ENCODE measurements around the gene RPL26. TPM values are rescaled to one million over a fixed set of nuclear protein-coding genes. Genes with fewer than 3 reads are reported as not detected.
A peak's percentile ranks its signal among the peaks of the same experiment; 100 is the strongest.

RPL26 gene
- total and polyA plus RNA-seq, 7 experiments from 2014 or later = 1,965 to 3,298 (median 2,350) TPM

GRCh38 chr17:8410883-8411238, 27.9 kb upstream of the RPL26 start:
- POLR2A ChIA-PET = interaction anchor here (0.6 to 2.2 kb wide), 2 partner anchors 26 to 335 kb away, joined by 3 to 7 read pairs; no protein-coding TSS in a partner anchor
- Mint-ChIP-seq H3K9me3 (peaks cover 0 to 3% (median 0%) of the 10 kb centered on the region in 11 donors), H3K27ac (no peak overlapping the region), H3K27me3 (peaks cover 0 to 38% (median 6%) of the 10 kb centered on the region in 5 donors), H3K36me3 (no peaks in the 10 kb centered on the region), H3K4me1 (peaks cover 9 to 26% (median 15%) of the 10 kb centered on the region in 7 donors), H3K4me3 (no peak overlapping the region)
- H3K27me3 ChIP-seq (ENCODE audit: control insufficient read depth in 2 of 2, insufficient read depth in 2 of 2, low read length in 2 of 2) = no peaks in the 10 kb centered on the region
- no peak overlapping the region for H3K4me3 ChIP-seq (ENCODE audit: low read length)
- no peaks in the 10 kb centered on the region for H3K36me3 ChIP-seq (ENCODE audit: control insufficient read depth in 2 of 3, insufficient read depth in 3 of 3, low read length in 3 of 3)
- CTCF ChIA-PET = interaction anchor here (0.8 to 1.9 kb wide), 4 partner anchors 35 to 374 kb away, joined by 3 to 19 read pairs (median 5); partner anchors contain the start of gene KRABD2
- DNase-seq (no peak), ATAC-seq (no peak)
- no peak overlapping the region for H3K27ac ChIP-seq (ENCODE audit: low read depth, low read length)
- peaks cover 0 to 3% of the 10 kb centered on the region in 2 donors for H3K4me1 ChIP-seq (ENCODE audit: control insufficient read depth in 2 of 2, insufficient read depth in 2 of 2, low read length in 2 of 2)
- H3K9me3 ChIP-seq (ENCODE audit: control insufficient read depth in 2 of 3, low read length in 3 of 3) = no peaks in the 10 kb centered on the region
- intact Hi-C loops (cut with micrococcal nuclease) = loop anchor here (1.0 to 5.0 kb wide), 5 partner anchors 24 to 586 kb away; partner anchors contain the start of genes NDEL1 (in 1 of the 2) and RPL26 (in 1 of the 2)

- H3K4me1 ChIP-seq (ENCODE audit: control insufficient read depth in 2 of 2, insufficient read depth in 2 of 2, low read length in 2 of 2) = peaks cover 0 to 3% of the 10 kb centered on the region in 2 donors
- intact Hi-C loops (cut with micrococcal nuclease) = loop anchor here (1.0 to 5.0 kb wide), 5 partner anchors 25 to 587 kb away; partner anchors contain the start of genes NDEL1 (in 1 of the 2) and RPL26 (in 1 of the 2)
- Mint-ChIP-seq H3K36me3 (no peaks in the 10 kb centered on the region), H3K27me3 (peaks cover 0 to 37% (median 8%) of the 10 kb centered on the region in 5 donors), H3K9me3 (peaks cover 0 to 3% (median 0%) of the 10 kb centered on the region in 11 donors), H3K27ac (no peak overlapping the region), H3K4me3 (peak overlapping the region in 1 of 10 donors; percentile 48), H3K4me1 (peaks cover 9 to 26% (median 15%) of the 10 kb centered on the region in 7 donors)
- no peaks in the 10 kb centered on the region for H3K9me3 ChIP-seq (ENCODE audit: control insufficient read depth in 2 of 3, low read length in 3 of 3)
- no peaks in the 10 kb centered on the region for H3K27me3 ChIP-seq (ENCODE audit: control insufficient read depth in 2 of 2, insufficient read depth in 2 of 2, low read length in 2 of 2)
- H3K27ac ChIP-seq (ENCODE audit: low read depth, low read length) = no peak overlapping the region
- CTCF ChIA-PET = interaction anchor here (0.8 to 1.9 kb wide), 9 partner anchors 25 to 585 kb away, joined by 3 to 19 read pairs (median 3); partner anchors contain the start of genes KRABD2 and NDEL1
- POLR2A ChIA-PET = interaction anchor here (0.6 to 2.2 kb wide), 2 partner anchors 26 to 336 kb away, joined by 3 to 7 read pairs; no protein-coding TSS in a partner anchor
- ATAC-seq (peak; percentile 84), DNase-seq (peak; percentile 56 to 81 (median 70))
- H3K4me3 ChIP-seq (ENCODE audit: low read length) = no peak overlapping the region
- no peaks in the 10 kb centered on the region for H3K36me3 ChIP-seq (ENCODE audit: control insufficient read depth in 2 of 3, insufficient read depth in 3 of 3, low read length in 3 of 3)
Observed at GRCh38 chr17:8409966-8410882, 27.2 kb upstream of the RPL26 start.

- ChIA-PET POLR2A (no interaction called here), CTCF (no interaction called here)
- no peak for ATAC-seq
- H3K27ac Mint-ChIP-seq = no peak overlapping the region
- intact Hi-C loops (cut with micrococcal nuclease) = no loop called here
- no peaks in the 10 kb centered on the region for H3K9me3 ChIP-seq (ENCODE audit: control insufficient read depth in 2 of 3, low read length in 3 of 3)
- H3K4me3 ChIP-seq (ENCODE audit: low read length) = no peak overlapping the region
- H3K27ac ChIP-seq (ENCODE audit: low read depth, low read length) = no peak overlapping the region
- H3K36me3 ChIP-seq (ENCODE audit: control insufficient read depth in 2 of 3, insufficient read depth in 3 of 3, low read length in 3 of 3) = no peaks in the 10 kb centered on the region
- H3K4me3 Mint-ChIP-seq = no peak overlapping the region
- H3K9me3 Mint-ChIP-seq = peaks cover 0 to 1% (median 0%) of the 10 kb centered on the region in 11 donors
- no peak for DNase-seq
- H3K36me3 Mint-ChIP-seq = no peaks in the 10 kb centered on the region
- H3K27me3 Mint-ChIP-seq = peaks cover 0 to 29% (median 13%) of the 10 kb centered on the region in 5 donors
- H3K4me1 ChIP-seq (ENCODE audit: control insufficient read depth in 2 of 2, insufficient read depth in 2 of 2, low read length in 2 of 2) = peaks cover 0 to under 1% of the 10 kb centered on the region in 2 donors
- peaks cover 6 to 23% (median 11%) of the 10 kb centered on the region in 7 donors for H3K4me1 Mint-ChIP-seq
- H3K27me3 ChIP-seq (ENCODE audit: control insufficient read depth in 2 of 2, insufficient read depth in 2 of 2, low read length in 2 of 2) = no peaks in the 10 kb centered on the region
Observed at GRCh38 chr17:8408371-8408770, 25.4 kb upstream of the RPL26 start.

GRCh38 chr17:8406174-8406573, 23.2 kb upstream of the RPL26 start:
- peaks cover 0 to 3% (median 0%) of the 10 kb centered on the region in 5 donors for H3K36me3 Mint-ChIP-seq
- ChIA-PET CTCF (no interaction called here), POLR2A (no interaction called here)
- ATAC-seq = no peak
- peaks cover under 1 to 33% (median 15%) of the 10 kb centered on the region in 5 donors for H3K27me3 Mint-ChIP-seq
- Histone ChIP-seq H3K4me3 (ENCODE audit: low read length) (no peak overlapping the region), H3K36me3 (ENCODE audit: control insufficient read depth in 2 of 3, insufficient read depth in 3 of 3, low read length in 3 of 3) (no peaks in the 10 kb centered on the region), H3K4me1 (ENCODE audit: control insufficient read depth in 2 of 2, insufficient read depth in 2 of 2, low read length in 2 of 2) (no peaks in the 10 kb centered on the region), H3K9me3 (ENCODE audit: control insufficient read depth in 2 of 3, low read length in 3 of 3) (no peaks in the 10 kb centered on the region), H3K27me3 (ENCODE audit: control insufficient read depth in 2 of 2, insufficient read depth in 2 of 2, low read length in 2 of 2) (no peaks in the 10 kb centered on the region), H3K27ac (ENCODE audit: low read depth, low read length) (no peak overlapping the region)
- H3K4me3 Mint-ChIP-seq = no peak overlapping the region
- no peak overlapping the region for H3K27ac Mint-ChIP-seq
- intact Hi-C loops (cut with micrococcal nuclease) = no loop called here
- peaks cover 0 to 16% (median 5%) of the 10 kb centered on the region in 7 donors for H3K4me1 Mint-ChIP-seq
- peaks cover 0 to 3% (median 0%) of the 10 kb centered on the region in 11 donors for H3K9me3 Mint-ChIP-seq
- DNase-seq = no peak

- intact Hi-C loops (cut with micrococcal nuclease) = no loop called here
- peaks cover 0 to 3% (median 0%) of the 10 kb centered on the region in 5 donors for H3K36me3 Mint-ChIP-seq
- Histone ChIP-seq H3K27ac (ENCODE audit: low read depth, low read length) (no peak overlapping the region), H3K4me3 (ENCODE audit: low read length) (no peak overlapping the region), H3K36me3 (ENCODE audit: control insufficient read depth in 2 of 3, insufficient read depth in 3 of 3, low read length in 3 of 3) (no peaks in the 10 kb centered on the region), H3K4me1 (ENCODE audit: control insufficient read depth in 2 of 2, insufficient read depth in 2 of 2, low read length in 2 of 2) (no peaks in the 10 kb centered on the region), H3K9me3 (ENCODE audit: control insufficient read depth in 2 of 3, low read length in 3 of 3) (no peaks in the 10 kb centered on the region), H3K27me3 (ENCODE audit: control insufficient read depth in 2 of 2, insufficient read depth in 2 of 2, low read length in 2 of 2) (no peaks in the 10 kb centered on the region)
- POLR2A ChIA-PET = no interaction called here
- ATAC-seq (no peak), DNase-seq (no peak)
- no peak overlapping the region for H3K4me3 Mint-ChIP-seq
- H3K9me3 Mint-ChIP-seq = peaks cover 0 to 3% (median 0%) of the 10 kb centered on the region in 11 donors
- H3K4me1 Mint-ChIP-seq = peaks cover 0 to 10% (median 5%) of the 10 kb centered on the region in 7 donors
- H3K27ac Mint-ChIP-seq = no peak overlapping the region
- CTCF ChIA-PET = no interaction called here
- peaks cover 7 to 39% (median 15%) of the 10 kb centered on the region in 5 donors for H3K27me3 Mint-ChIP-seq
Observed at GRCh38 chr17:8405499-8406016, 22.6 kb upstream of the RPL26 start.

GRCh38 chr17:8402921-8403536, 20.0 kb upstream of the RPL26 start:
- Histone ChIP-seq H3K9me3 (ENCODE audit: control insufficient read depth in 2 of 3, low read length in 3 of 3) (no peaks in the 10 kb centered on the region), H3K4me1 (ENCODE audit: control insufficient read depth in 2 of 2, insufficient read depth in 2 of 2, low read length in 2 of 2) (no peaks in the 10 kb centered on the region), H3K27me3 (ENCODE audit: control insufficient read depth in 2 of 2, insufficient read depth in 2 of 2, low read length in 2 of 2) (no peaks in the 10 kb centered on the region), H3K27ac (ENCODE audit: low read depth, low read length) (no peak overlapping the region), H3K36me3 (ENCODE audit: control insufficient read depth in 2 of 3, insufficient read depth in 3 of 3, low read length in 3 of 3) (no peaks in the 10 kb centered on the region), H3K4me3 (ENCODE audit: low read length) (no peak overlapping the region)
- no peak for DNase-seq
- Mint-ChIP-seq H3K27me3 (peaks cover 10 to 38% (median 17%) of the 10 kb centered on the region in 5 donors), H3K36me3 (peaks cover 0 to 3% (median 0%) of the 10 kb centered on the region in 5 donors), H3K4me3 (no peak overlapping the region), H3K9me3 (peaks cover 0 to 3% (median 0%) of the 10 kb centered on the region in 11 donors), H3K27ac (peak overlapping the region in 1 of 9 donors; percentile 22), H3K4me1 (no peaks in the 10 kb centered on the region)
- intact Hi-C loops (cut with micrococcal nuclease) = no loop called here
- no peak for ATAC-seq
- ChIA-PET CTCF (no interaction called here), POLR2A (no interaction called here)
